Stimulated activated CD8-positive, alpha-beta memory T cell treated with anti-CD3 and anti-CD28 coated beads, Interleukin-2, amount 100 ng/mL, for 1 hour (primary cell): ENCODE measurements around the gene NRN1L.
"Not testable (repeated sequence)": the region's sequence is repeated elsewhere in the genome, so short reads cannot be mapped to it uniquely, and the experiment has no call there.

Experiments used
- DNase-seq, 2 donors: peaks; one replicate each; pipeline ENCODE4 v3.0.0-alpha.2; 2020; ENCODE audit warnings: low read depth in 2 of 2

NRN1L gene

GRCh38 chr16:67884684-67885083 is at the start of gene NRN1L:
TSS of gene NRN1L (plus strand) at chr16:67884885. CDS start at chr16:67884904, 19 bp downstream.
- no peak for DNase-seq

DNA sequence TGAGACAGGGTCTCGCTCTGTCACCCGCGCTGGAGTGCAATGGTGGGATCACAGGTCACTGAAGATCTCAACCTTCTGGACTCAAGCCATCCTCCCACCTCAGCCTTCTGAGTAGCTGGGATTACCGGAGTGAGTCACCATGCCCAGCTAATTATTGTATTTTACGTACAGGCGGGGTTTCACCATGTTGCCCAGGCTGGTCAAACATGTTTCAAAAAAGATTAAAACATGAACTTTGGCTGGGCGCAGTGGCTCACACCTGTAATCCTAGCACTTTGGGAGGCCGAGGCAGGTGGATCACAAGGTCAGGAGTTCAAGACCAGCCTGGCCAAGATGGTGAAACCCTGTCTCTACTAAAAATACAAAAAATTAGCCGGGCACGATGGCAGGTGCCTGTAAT is 47.5 kb upstream of the NRN1L start:
- not testable (repeated sequence) for DNase-seq

DNA sequence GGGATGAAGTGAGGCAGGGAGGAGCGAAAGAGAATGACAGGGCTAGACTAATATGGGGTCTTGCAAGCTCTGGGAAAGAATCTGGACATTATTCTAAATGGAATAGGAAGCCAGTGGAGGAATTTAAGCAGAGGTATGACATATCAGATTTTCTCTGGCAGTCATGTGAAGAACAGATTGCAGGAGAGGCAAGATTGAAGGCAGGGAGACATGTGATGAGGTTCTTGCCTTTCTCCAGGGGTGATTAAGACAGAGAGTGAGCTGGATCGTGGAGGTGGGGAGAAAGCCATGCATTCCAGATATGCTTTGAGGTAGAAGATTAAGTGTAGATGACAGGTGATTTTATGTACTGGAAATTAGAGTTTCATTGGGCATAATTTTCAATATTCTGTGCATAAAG is 46.9 kb upstream of the NRN1L start:
- DNase-seq, result no peak

GRCh38 chr16:67841198-67841815 is 43.4 kb upstream of the NRN1L start:
- no peak for DNase-seq

DNA sequence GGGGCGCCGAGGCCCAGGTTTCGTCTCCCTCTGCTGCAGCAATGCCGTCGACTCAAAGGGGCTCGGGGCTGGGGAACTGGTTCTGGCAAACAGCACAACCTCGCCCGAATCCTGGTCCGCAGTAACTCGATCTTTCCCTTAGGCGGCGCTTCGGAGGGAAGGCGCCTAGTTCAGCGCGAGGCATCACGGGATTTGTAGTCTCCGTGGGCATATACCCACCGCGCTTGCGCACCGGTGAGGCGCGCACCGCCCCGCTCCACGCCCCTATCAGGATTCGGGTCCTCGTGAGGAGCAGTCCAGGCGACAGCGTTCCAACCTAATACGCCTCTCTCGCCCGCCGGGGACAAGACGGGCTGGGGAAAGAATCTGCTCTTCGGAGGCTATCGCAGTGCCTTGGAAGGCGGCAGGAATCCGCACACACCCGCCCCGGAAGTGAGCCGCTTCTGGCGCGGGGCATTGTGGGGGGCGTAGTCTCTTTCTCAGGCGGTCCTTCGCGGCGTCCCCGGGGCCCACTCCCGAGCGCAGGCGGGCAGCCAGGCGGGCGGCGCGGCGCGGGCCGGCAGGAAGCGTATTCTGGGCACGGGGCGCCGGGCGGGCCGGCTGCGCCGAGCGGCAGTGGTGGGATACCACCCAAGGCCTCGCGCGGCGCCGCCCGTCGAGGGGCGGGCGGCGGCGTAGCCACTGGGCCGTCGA is 42.7 kb upstream of the NRN1L start, which contains the start of gene THAP11:
Gene THAP11, plus strand, starts transcription at position 505 of the 693 bp plus-strand sequence. CDS start 235 bp downstream, outside the sequence.
- peak; percentile 86 to 89 for DNase-seq

GRCh38 chr16:67842509-67843342 is 42.0 kb upstream of the NRN1L start:
- peak; percentile 20 to 28 for DNase-seq

DNA sequence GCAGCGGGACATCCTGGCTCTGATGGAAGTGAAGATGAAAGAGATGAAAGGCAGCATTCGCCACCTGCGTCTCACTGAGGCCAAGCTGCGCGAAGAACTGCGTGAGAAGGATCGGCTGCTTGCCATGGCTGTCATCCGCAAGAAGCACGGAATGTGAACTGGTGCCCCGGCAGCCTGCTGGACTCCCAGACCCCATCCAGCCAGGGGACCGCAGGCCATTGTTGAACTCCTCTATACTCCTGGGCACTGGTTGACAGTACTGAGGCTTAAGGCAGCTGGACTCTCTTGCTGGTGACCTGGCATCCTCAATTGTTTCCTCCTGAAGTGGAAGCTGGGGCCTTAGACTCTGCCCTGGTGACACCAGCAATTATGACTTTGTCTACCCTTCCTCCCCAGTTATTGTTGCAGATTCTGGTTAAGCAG is 41.3 kb upstream of the NRN1L start:
- DNase-seq, result no peak

- no peak for DNase-seq
Measured at GRCh38 chr16:67844497-67844896, 40.2 kb upstream of the NRN1L start.

DNA sequence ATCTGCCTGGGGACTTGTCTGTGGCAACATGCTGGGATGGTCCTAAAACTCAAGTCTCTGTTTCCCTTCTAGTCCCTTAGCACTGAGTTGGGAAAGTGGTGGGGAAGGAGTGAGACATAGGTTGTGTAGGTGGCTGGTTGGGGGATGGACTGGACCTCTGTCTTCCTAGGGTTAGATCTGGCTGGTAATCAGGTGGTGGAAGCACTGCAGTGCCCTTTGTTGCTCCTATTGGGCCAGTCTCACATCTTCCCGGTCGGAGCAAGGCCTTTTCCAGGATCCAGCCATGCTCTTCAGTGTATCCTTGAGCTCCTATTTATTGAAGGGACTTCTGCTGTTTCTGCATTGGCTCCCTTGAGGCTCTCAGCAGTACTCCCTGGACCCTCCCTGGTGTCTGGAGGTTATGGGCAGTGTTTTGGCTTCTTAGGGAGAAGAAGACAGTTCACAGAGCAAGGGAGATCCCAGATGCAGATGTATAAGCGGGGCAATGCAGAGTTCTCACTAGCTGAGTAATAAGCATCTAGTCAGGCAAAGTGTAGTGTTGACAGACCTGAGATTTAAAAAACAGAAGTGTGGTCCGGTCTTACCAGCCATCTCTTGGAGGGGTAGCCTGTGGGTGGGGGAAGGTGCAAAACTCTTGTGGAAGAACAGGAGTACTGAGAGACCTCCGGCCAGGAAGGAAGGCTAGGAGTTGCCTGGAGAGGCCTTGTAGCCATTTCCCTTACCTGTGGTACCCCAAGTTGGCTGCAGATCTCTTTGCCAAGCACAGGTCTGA is 39.2 kb upstream of the NRN1L start:
- DNase-seq, result no peak

DNA sequence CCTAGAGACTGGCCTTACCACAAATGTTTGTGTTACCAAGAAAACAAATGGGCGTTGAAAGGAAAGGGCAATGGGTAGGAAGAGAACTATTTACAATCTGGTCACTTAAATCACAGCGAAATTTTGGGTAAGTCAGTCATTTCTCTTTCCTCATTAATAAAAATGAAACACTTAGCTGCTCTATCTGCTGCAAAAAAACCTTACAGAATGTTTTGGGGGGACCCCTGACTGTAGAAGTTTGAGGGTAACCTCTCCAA is 38.7 kb upstream of the NRN1L start:
- no peak for DNase-seq

DNA sequence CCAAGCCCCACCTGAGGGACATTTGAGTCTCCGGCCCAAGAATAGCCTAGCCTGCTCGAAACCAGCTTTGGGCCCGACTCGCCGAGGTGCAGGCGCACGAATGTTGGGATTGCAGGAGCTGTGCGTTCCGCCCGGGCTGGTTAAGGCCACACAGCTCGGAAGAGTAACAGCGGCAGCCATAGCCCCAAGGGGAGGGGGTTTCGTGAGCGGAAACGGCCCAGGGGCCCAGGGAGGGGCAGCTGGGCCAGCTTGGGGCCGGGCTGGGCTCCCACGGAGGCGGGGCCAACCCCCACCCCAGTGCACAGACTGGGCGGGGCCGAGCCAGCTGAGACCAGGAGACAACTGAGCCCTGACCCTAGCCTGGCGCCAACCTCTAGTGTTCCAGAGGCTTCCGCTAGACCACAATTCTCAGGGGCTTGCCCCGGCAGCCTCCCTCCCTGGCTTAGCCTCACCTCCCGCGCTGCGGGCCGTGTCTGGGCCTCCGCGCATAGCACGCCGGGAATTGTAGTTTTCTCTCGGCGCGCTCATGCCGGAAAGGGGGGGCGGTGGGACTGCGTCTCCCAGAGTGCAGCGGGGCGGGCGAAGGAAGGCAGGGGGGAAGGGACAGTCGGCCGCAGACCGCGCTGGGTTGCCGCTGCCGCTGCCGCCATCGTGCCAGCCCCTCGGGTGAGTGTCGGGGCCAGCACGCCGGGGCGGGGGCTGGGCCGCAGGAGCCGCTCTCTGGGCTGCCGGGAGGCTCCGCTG is 38.2 kb upstream of the NRN1L start, which contains the start of gene NUTF2:
Gene NUTF2, plus strand, starts transcription at position 614 of the 744 bp plus-strand sequence. CDS start 18,198 bp downstream, outside the sequence.
- DNase-seq, result peak; percentile 84 to 90

- DNase-seq, result no peak
Measured at GRCh38 chr16:67847064-67847861, 37.4 kb upstream of the NRN1L start, which contains the start of gene CENPT. TSS of gene CENPT (minus strand) at chr16:67847693. CDS start at chr16:67833859, 13,834 bp downstream.

GRCh38 chr16:67848118-67848517 is 36.6 kb upstream of the NRN1L start:
- DNase-seq, result no peak

GRCh38 chr16:67853670-67854069 is 31.0 kb upstream of the NRN1L start:
- no peak for DNase-seq

- DNase-seq, result no peak
Measured at GRCh38 chr16:67855789-67856188, 28.9 kb upstream of the NRN1L start.

DNA sequence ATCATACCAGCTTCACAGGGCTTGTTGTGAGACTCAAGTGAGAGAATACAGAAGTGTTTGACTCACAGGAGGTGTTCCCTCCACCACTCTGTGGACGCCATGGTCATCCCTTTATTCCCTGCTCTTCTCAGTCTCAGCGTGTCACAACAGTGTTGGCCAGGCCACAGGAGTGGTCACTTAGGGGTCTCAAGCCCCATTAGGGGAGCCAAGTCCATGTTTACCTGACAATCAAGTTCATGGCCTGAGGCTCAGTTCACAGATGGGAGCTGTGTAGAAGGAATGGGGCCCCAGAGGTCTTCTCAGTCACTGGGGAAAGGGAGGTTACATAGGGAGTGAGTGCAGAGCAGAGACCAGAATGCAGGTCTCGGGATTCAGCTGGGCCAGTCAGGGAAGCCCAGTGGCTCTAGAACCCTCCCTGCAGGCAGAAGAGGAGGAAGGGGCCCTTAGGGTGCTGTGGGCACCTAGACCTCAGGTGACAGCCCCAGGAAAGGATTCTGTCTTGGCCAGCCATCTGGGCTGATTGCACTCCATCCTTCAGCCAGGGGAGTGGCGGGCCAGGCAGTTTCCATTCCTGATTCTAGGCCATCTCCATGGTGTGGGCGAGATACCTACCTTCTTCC is 27.6 kb upstream of the NRN1L start:
- DNase-seq, result no peak

- no peak for DNase-seq
Measured at GRCh38 chr16:67857547-67858233, 27.0 kb upstream of the NRN1L start.

DNA sequence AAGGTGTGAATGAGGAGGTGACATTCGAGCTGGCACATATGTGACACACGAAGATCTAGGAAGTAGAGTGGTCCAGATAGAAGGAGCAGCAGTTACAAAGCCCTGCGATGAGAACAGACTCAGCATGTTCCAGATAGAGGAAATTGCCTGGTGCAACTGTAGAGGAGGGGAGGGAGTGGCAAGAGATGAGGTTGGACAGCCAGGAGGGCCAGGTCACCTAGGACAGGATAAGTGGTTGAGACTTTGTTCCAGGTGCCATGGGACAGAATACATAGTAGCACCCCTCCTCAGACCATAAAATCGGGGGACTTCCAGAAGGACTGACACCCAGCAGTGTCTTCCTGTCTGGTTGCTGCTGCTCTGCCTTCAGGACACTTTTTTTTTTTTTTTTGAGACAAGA is 26.2 kb upstream of the NRN1L start:
- DNase-seq, result no peak
